ENCODE measurements around the gene STYK1. TPM values are rescaled to one million over a fixed set of nuclear protein-coding genes. Genes with fewer than 3 reads are reported as not detected.
A peak's percentile ranks its signal among the peaks of the same experiment; 100 is the strongest.

Gene STYK1
- total and polyA plus RNA-seq, 10 of the 15 experiments (the other 5 are each of a cell fraction or from before 2014, with no cell fraction given): 0.62 to 1.2 (median 0.82) TPM; not detected in 1

DNA sequence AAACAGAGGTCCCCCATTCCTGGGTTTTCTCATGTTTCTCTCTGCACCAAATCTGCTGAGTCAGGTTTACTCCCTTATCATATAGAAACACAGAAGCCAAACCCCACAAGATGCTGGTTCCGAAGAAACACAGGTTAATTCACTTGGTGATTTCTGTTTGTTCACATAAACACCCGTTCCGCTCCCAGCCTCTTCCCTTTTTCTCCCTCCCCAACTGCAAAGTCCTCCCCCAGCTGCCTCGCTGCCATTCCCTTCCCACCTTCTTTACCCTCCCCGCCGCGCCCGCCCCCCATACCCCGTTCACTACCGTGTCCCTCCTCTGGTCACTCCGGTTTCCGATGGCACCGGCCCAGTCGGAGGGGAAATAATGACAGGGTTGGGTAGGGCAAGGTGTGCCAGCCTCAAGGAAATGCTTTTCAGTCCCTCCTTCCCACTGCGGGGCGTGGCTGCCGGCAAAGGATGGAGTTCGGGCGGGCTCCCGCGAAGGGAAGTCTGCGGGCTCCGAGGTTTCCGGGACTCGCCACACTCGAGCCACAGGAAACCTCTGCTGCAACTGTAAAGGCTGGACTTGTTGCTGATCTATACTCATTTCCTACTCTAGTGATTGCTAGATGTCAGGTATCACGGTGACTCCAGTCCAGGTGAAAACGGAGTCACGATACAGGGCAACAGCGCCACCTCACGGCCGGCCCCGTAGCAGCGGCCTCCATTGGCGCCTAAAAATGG is at the start of gene STYK1 (continued):
- TF ChIP-seq, protein P1, sequence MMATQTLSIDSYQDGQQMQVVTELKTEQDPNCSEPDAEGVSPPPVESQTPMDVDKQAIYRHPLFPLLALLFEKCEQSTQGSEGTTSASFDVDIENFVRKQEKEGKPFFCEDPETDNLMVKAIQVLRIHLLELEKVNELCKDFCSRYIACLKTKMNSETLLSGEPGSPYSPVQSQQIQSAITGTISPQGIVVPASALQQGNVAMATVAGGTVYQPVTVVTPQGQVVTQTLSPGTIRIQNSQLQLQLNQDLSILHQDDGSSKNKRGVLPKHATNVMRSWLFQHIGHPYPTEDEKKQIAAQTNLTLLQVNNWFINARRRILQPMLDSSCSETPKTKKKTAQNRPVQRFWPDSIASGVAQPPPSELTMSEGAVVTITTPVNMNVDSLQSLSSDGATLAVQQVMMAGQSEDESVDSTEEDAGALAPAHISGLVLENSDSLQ (IDR thresholded peaks at IDR 0.05): no peak
- no peak for TF ChIP-seq ASH2L (IDR thresholded peaks at IDR 0.05; ENCODE audit: borderline replicate concordance, low read depth)
- no peak for TF ChIP-seq BRCA1 (IDR thresholded peaks at IDR 0.05; ENCODE audit: low read depth, low read length)
- peak; percentile 58 for TF ChIP-seq SMC3 (IDR thresholded peaks at IDR 0.05; ENCODE audit: borderline replicate concordance, low read length)
- TF ChIP-seq, protein P2, sequence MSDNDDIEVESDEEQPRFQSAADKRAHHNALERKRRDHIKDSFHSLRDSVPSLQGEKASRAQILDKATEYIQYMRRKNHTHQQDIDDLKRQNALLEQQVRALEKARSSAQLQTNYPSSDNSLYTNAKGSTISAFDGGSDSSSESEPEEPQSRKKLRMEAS (IDR thresholded peaks at IDR 0.05; ENCODE audit: low read depth, low read length): no peak
- no peak for TF ChIP-seq NFYB (IDR thresholded peaks at IDR 0.05; ENCODE audit: insufficient read depth, low read depth, low read length)
- TF ChIP-seq RAD21 (IDR thresholded peaks at IDR 0.05; ENCODE audit: insufficient read depth, low read depth, low read length): peak; percentile 83
- TF ChIP-seq NBN (IDR thresholded peaks at IDR 0.05): no peak
- peak in 1 of 2 experiments; percentile 56; a peak in 1 of 4 replicates for TF ChIP-seq ETV6 (conservative IDR thresholded peaks at IDR 0.05 in 1 of 2, IDR thresholded peaks at IDR 0.05 in 1 of 2; ENCODE audit: borderline replicate concordance in 1 of 2, low read depth in 1 of 2)
- no peak for TF ChIP-seq SMAD5 (IDR thresholded peaks at IDR 0.05; ENCODE audit: low read depth)
- no peak for TF ChIP-seq NR2F1 (conservative IDR thresholded peaks at IDR 0.05)
- TF ChIP-seq, protein P3, sequence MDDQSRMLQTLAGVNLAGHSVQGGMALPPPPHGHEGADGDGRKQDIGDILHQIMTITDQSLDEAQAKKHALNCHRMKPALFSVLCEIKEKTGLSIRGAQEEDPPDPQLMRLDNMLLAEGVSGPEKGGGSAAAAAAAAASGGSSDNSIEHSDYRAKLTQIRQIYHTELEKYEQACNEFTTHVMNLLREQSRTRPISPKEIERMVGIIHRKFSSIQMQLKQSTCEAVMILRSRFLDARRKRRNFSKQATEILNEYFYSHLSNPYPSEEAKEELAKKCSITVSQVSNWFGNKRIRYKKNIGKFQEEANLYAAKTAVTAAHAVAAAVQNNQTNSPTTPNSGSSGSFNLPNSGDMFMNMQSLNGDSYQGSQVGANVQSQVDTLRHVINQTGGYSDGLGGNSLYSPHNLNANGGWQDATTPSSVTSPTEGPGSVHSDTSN (IDR thresholded peaks at IDR 0.05; ENCODE audit: insufficient replicate concordance, low read depth, low read length): no peak
- TF ChIP-seq CREM (IDR thresholded peaks at IDR 0.05; ENCODE audit: low read depth): peak; percentile 38; the same call in 1 of the 2 replicates
- TF ChIP-seq ZNF274 (IDR thresholded peaks at IDR 0.05; ENCODE audit: insufficient read depth, insufficient read length): no peak
- no peak for TF ChIP-seq NR2C2 (IDR thresholded peaks at IDR 0.05; ENCODE audit: borderline replicate concordance, control insufficient read depth, insufficient read length, low read depth)
- TF ChIP-seq FOXM1 (IDR thresholded peaks at IDR 0.05; ENCODE audit: low read depth, low read length): no peak
- TF ChIP-seq SMARCA5 (IDR thresholded peaks at IDR 0.05): peak; percentile 77
- TF ChIP-seq, protein P4, sequence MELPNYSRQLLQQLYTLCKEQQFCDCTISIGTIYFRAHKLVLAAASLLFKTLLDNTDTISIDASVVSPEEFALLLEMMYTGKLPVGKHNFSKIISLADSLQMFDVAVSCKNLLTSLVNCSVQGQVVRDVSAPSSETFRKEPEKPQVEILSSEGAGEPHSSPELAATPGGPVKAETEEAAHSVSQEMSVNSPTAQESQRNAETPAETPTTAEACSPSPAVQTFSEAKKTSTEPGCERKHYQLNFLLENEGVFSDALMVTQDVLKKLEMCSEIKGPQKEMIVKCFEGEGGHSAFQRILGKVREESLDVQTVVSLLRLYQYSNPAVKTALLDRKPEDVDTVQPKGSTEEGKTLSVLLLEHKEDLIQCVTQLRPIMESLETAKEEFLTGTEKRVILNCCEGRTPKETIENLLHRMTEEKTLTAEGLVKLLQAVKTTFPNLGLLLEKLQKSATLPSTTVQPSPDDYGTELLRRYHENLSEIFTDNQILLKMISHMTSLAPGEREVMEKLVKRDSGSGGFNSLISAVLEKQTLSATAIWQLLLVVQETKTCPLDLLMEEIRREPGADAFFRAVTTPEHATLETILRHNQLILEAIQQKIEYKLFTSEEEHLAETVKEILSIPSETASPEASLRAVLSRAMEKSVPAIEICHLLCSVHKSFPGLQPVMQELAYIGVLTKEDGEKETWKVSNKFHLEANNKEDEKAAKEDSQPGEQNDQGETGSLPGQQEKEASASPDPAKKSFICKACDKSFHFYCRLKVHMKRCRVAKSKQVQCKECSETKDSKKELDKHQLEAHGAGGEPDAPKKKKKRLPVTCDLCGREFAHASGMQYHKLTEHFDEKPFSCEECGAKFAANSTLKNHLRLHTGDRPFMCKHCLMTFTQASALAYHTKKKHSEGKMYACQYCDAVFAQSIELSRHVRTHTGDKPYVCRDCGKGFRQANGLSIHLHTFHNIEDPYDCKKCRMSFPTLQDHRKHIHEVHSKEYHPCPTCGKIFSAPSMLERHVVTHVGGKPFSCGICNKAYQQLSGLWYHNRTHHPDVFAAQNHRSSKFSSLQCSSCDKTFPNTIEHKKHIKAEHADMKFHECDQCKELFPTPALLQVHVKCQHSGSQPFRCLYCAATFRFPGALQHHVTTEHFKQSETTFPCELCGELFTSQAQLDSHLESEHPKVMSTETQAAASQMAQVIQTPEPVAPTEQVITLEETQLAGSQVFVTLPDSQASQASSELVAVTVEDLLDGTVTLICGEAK (IDR thresholded peaks at IDR 0.05; ENCODE audit: borderline replicate concordance): no peak
- no peak for TF ChIP-seq NR2C1 (IDR thresholded peaks at IDR 0.05)
- TF ChIP-seq, protein P5, sequence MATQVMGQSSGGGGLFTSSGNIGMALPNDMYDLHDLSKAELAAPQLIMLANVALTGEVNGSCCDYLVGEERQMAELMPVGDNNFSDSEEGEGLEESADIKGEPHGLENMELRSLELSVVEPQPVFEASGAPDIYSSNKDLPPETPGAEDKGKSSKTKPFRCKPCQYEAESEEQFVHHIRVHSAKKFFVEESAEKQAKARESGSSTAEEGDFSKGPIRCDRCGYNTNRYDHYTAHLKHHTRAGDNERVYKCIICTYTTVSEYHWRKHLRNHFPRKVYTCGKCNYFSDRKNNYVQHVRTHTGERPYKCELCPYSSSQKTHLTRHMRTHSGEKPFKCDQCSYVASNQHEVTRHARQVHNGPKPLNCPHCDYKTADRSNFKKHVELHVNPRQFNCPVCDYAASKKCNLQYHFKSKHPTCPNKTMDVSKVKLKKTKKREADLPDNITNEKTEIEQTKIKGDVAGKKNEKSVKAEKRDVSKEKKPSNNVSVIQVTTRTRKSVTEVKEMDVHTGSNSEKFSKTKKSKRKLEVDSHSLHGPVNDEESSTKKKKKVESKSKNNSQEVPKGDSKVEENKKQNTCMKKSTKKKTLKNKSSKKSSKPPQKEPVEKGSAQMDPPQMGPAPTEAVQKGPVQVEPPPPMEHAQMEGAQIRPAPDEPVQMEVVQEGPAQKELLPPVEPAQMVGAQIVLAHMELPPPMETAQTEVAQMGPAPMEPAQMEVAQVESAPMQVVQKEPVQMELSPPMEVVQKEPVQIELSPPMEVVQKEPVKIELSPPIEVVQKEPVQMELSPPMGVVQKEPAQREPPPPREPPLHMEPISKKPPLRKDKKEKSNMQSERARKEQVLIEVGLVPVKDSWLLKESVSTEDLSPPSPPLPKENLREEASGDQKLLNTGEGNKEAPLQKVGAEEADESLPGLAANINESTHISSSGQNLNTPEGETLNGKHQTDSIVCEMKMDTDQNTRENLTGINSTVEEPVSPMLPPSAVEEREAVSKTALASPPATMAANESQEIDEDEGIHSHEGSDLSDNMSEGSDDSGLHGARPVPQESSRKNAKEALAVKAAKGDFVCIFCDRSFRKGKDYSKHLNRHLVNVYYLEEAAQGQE (IDR thresholded peaks at IDR 0.05; ENCODE audit: low read depth, low read length): no peak

All from GM12878 (cell line).